ENCODE results near the gene FAM168A. TPM values are rescaled to one million over a fixed set of nuclear protein-coding genes. Genes with fewer than 3 reads are reported as not detected.

The FAM168A gene
- total and polyA plus RNA-seq, 10 of the 15 experiments (the other 5 are each of a cell fraction or from before 2014, with no cell fraction given) = 1.7 to 20.0 (median 10.0) TPM

- no peak for TF ChIP-seq SKIL (IDR thresholded peaks at IDR 0.05; ENCODE audit: low read depth, poor library complexity, severe bottlenecking)
- TF ChIP-seq FOXM1 (IDR thresholded peaks at IDR 0.05; ENCODE audit: low read depth, low read length) = 0 out of 2 replicates have a peak, but pooled peaks have one; percentile 20
- TF ChIP-seq RELB (IDR thresholded peaks at IDR 0.05; ENCODE audit: low read depth) = 0 out of 2 replicates have a peak, but pooled peaks have one; percentile 25
These were observed 69.3 kb downstream of the FAM168A start (continued) for GRCh38 chr11:73528483-73529203.

GRCh38 chr11:73528013-73528412 is 69.9 kb downstream of the FAM168A start:
- 96% methylated on average over 5 of the region's 5 CpGs for WGBS (ENCODE audit: insufficient coverage, insufficient replicate concordance, low lambda C conversion rate, missing lambda C conversion rate)
- Histone ChIP-seq H3K4me1 (ENCODE audit: control insufficient read depth, insufficient read depth, low read length) (peaks cover 11% of the 10 kb centered on the region), H3K9me3 (replicated peaks; ENCODE audit: control insufficient read depth, insufficient read depth, low read length) (no peaks in the 10 kb centered on the region), H3K27me3 (replicated peaks in 1 of 2; ENCODE audit: control insufficient read depth in 2 of 2, insufficient read depth in 2 of 2, low read length in 1 of 2) (no peaks in the 10 kb centered on the region), H3K27ac (ENCODE audit: control insufficient read depth, insufficient read depth) (no peak overlapping the region), H3K79me2 (ENCODE audit: control insufficient read depth, insufficient read depth, low read length) (peaks cover 2% of the 10 kb centered on the region; the same call in 1 of the 2 replicates), H4K20me1 (ENCODE audit: control insufficient read depth, insufficient read depth) (no peaks in the 10 kb centered on the region), H3K9ac (ENCODE audit: control insufficient read depth, insufficient read depth, low read length) (no peak overlapping the region), H3K4me3 (no peak overlapping the region), H2AFZ (ENCODE audit: control insufficient read depth, low read depth, low read length) (no peak overlapping the region), H3K4me2 (ENCODE audit: control insufficient read depth, insufficient read depth) (no peak overlapping the region; the same call in 1 of the 2 replicates), H3K36me3 (ENCODE audit: control insufficient read depth in 2 of 2, insufficient read depth in 2 of 2, low read length in 1 of 2) (no peaks in the 10 kb centered on the region)
- DNase-seq (ENCODE audit: low read depth, low spot score) (no peak), FAIRE-seq (no peak), ATAC-seq (no peak)
- BruUV-seq (replicated peaks) = no TSS peak
- ChIA-PET SMC1A (ENCODE audit: uncharacterized antibody, unreplicated experiment) (interaction anchor here (0.6 to 4.5 kb wide), 7 partner anchors 11 to 177 kb away, joined by 3 to 30 read pairs (median 5); no protein-coding TSS in a partner anchor), POLR2A (interaction anchor here (0.6 to 2.5 kb wide), 5 partner anchors 10 to 36 kb away, joined by 3 to 9 read pairs (median 4); no protein-coding TSS in a partner anchor), RAD21 (ENCODE audit: unreplicated experiment) (interaction anchor here (1.0 to 1.7 kb wide), 3 partner anchors 8 to 62 kb away, joined by 3 to 4 read pairs (median 4); no protein-coding TSS in a partner anchor), CTCF (interaction anchor here (1.0 to 2.8 kb wide), 4 partner anchors 15 to 49 kb away, joined by 3 to 10 read pairs (median 3); no protein-coding TSS in a partner anchor)
- intact Hi-C loops (cut with micrococcal nuclease; ENCODE audit: unreplicated experiment) (no loop called here), in situ Hi-C loops (cut with MboI) (no loop called here)
- TF ChIP-seq PRDM15 (CRISPR knock-in tag; IDR thresholded peaks at IDR 0.05) (peak; percentile 82; the same call in 1 of the 2 replicates), ZNF592 (IDR thresholded peaks at IDR 0.05) (peak; percentile 93)
